DND-41 (cell line): ENCODE data around the gene MSL1.

Source experiments
- ATAC-seq: fragments of 200-7000 bp; cut with Tn5 transposase; 3 replicates; pipeline ENCODE4 v1.9.1; 2021; ENCODE audit warnings: low read depth; ENCODE audit not compliant: insufficient read depth
- DNase-seq: peaks from one replicate; pipeline ENCODE4 v3.0.0-alpha.2; 2020
- H2AFZ ChIP-seq: 2 replicates; pipeline ENCODE4 v1.6.0; 2012; ENCODE audit warnings: low read depth, low read length
- H3K27ac ChIP-seq: 2 replicates; pipeline ENCODE4 v1.5.1; 2012; ENCODE audit warnings: low read length, inconsistent platforms
- H3K27me3 ChIP-seq: fragments of 200-600 bp; sonication (generic); 2 replicates; pipeline ENCODE4 v1.6.0; 2012; ENCODE audit warnings: low read length, mild to moderate bottlenecking, inconsistent platforms; ENCODE audit not compliant: insufficient read depth, poor library complexity
- H3K36me3 ChIP-seq: 2 replicates; pipeline ENCODE4 v1.5.1; 2012; ENCODE audit warnings: low read length, inconsistent platforms; ENCODE audit not compliant: insufficient read depth
- H3K4me1 ChIP-seq: 2 replicates; pipeline ENCODE4 v1.5.1; 2012; ENCODE audit warnings: mild to moderate bottlenecking, low read length; ENCODE audit not compliant: insufficient read depth
- H3K4me2 ChIP-seq: 2 replicates; pipeline ENCODE4 v1.6.0; 2012; ENCODE audit warnings: mild to moderate bottlenecking, moderate library complexity, low read length, inconsistent platforms; ENCODE audit not compliant: insufficient read depth
- H3K4me3 ChIP-seq, 2 experiments: fragments of 200-600 bp in 1 of 2; shearing (Covaris generic) in 1 of 2; 2 replicates each; pipeline ENCODE4 v1.5.1; 2012 to 2016; ENCODE audit warnings: inconsistent platforms in 2 of 2, low read length in 2 of 2, mild to moderate bottlenecking in 2 of 2, low read depth in 1 of 2, moderate library complexity in 1 of 2
- H3K79me2 ChIP-seq: 2 replicates; pipeline ENCODE4 v1.6.0; 2012; ENCODE audit warnings: low read length, inconsistent platforms; ENCODE audit not compliant: insufficient read depth
- H3K9ac ChIP-seq: 2 replicates; pipeline ENCODE4 v1.6.0; 2012; ENCODE audit warnings: low read depth, mild to moderate bottlenecking, inconsistent platforms, low read length, moderate library complexity
- H3K9me3 ChIP-seq: 2 replicates; pipeline ENCODE4 v1.5.1; 2012; ENCODE audit warnings: low read length, moderate library complexity, mild to moderate bottlenecking, inconsistent platforms; ENCODE audit not compliant: insufficient read depth, severe bottlenecking
- H4K20me1 ChIP-seq: 2 replicates; pipeline ENCODE4 v1.6.0; 2012; ENCODE audit warnings: low read length; ENCODE audit not compliant: insufficient read depth
- CTCF ChIP-seq: IDR thresholded peaks from 2 replicates; pipeline ENCODE4 v1.5.1; 2012; ENCODE audit warnings: borderline replicate concordance, low read length, moderate library complexity, mild to moderate bottlenecking; ENCODE audit not compliant: poor library complexity, severe bottlenecking; ENCODE audit errors: extremely low read depth
- EZH2 ChIP-seq: IDR thresholded peaks from 3 replicates; pipeline ENCODE4 v1.6.1; 2012; ENCODE audit warnings: borderline replicate concordance, low read depth, mild to moderate bottlenecking, moderate library complexity, low read length, inconsistent platforms; ENCODE audit not compliant: severe bottlenecking

MSL1 gene

DNA sequence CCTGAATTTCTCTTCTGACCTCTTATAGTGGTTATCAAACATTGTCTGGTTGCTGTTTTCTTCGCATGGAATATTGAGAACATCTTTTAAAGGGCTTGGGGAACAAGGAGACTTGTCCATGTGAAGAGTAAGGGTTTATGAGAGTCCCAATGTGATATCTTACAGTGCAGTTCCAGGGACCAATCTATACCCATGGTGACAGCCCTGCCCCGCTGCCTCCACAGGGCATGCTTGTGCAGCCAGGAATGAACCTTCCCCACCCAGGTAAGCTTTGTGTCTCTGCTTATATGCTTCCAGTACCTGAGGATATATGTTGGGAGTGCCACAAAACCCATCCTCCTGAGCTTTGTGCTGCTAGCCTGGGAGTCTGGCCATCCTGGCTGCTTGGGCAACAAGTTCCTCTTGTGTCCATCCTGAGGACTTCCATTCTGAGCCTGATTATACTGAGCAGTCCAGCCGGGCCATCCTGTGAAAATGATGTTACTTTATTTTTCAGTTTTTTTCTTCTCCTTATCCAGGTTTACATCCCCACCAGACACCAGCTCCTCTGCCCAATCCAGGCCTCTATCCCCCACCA is 46.0 kb downstream of the MSL1 start:
- Histone ChIP-seq H3K9me3 (no peaks in the 10 kb centered on the region), H4K20me1 (0 out of 2 replicates have a peak, but pooled peaks cover 2% of the 10 kb centered on the region), H3K9ac (no peak overlapping the region), H2AFZ (no peak overlapping the region), H3K4me2 (no peak overlapping the region), H3K4me3 (no peak overlapping the region), H3K4me1 (no peaks in the 10 kb centered on the region), H3K27me3 (no peaks in the 10 kb centered on the region), H3K36me3 (peaks cover 90% of the 10 kb centered on the region), H3K27ac (no peak overlapping the region), H3K79me2 (peaks cover 5% of the 10 kb centered on the region; the same call in 1 of the 2 replicates)
- DNase-seq (no peak), ATAC-seq (0 out of 3 replicates have a peak, but pooled peaks have one; percentile 17)
- TF ChIP-seq EZH2, result no peak
- no peak for TF ChIP-seq CTCF

DNA sequence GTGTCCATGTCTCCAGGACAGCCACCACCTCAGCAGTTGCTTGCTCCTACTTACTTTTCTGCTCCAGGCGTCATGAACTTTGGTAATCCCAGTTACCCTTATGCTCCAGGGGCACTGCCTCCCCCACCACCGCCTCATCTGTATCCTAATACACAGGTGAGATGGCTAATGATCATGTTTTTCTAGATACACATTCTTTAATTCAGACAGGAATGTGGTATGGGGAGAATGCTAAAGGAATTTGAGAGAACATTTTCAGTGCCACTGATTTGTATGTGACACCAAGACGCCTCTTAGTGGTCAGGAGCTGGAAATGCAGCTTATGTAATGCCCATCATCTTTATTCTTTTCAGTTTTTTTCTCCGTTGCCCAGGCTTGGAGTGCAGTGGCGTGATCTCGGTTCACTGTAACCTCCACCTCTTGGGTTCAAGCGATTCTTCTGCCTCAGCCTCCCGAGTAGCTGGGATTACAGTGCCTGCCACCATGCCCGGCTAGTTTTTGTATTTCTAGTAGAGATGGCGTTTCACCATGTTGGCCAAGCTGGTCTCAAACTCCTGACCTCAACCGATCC is 46.6 kb downstream of the MSL1 start:
- Histone ChIP-seq H3K36me3 (peaks cover 90% of the 10 kb centered on the region), H4K20me1 (0 out of 2 replicates have a peak, but pooled peaks cover 2% of the 10 kb centered on the region), H3K9me3 (no peaks in the 10 kb centered on the region), H3K4me2 (no peak overlapping the region), H3K27me3 (no peaks in the 10 kb centered on the region), H3K4me3 (no peak overlapping the region), H3K79me2 (peaks cover 5% of the 10 kb centered on the region; the same call in 1 of the 2 replicates), H3K27ac (no peak overlapping the region), H3K9ac (no peak overlapping the region), H3K4me1 (no peaks in the 10 kb centered on the region), H2AFZ (no peak overlapping the region)
- peak; percentile 43 for DNase-seq
- peak; percentile 76 for ATAC-seq
- TF ChIP-seq CTCF (peak; percentile 79), EZH2 (no peak)

GRCh38 chr17:40170325-40170724 is 48.6 kb downstream of the MSL1 start:
- Histone ChIP-seq H3K79me2 (peaks cover 5% of the 10 kb centered on the region; the same call in 1 of the 2 replicates), H4K20me1 (0 out of 2 replicates have a peak, but pooled peaks cover 2% of the 10 kb centered on the region), H3K9ac (no peak overlapping the region), H3K9me3 (no peaks in the 10 kb centered on the region), H3K36me3 (peaks cover 91% of the 10 kb centered on the region), H3K27ac (no peak overlapping the region), H3K4me3 (no peak overlapping the region), H2AFZ (no peak overlapping the region), H3K4me1 (no peaks in the 10 kb centered on the region), H3K4me2 (no peak overlapping the region), H3K27me3 (no peaks in the 10 kb centered on the region)
- no peak for TF ChIP-seq EZH2
- TF ChIP-seq CTCF, result no peak
- ATAC-seq (no peak), DNase-seq (no peak)
